ENCODE results near the gene ZDHHC3.

ZDHHC3 gene

GRCh38 chr3:44883999-44884431 lies 92.0 kb downstream of the ZDHHC3 start:
- no peak for TF ChIP-seq EZH2 (IDR thresholded peaks at IDR 0.05; ENCODE audit: borderline replicate concordance, low read length)
- Histone ChIP-seq H3K9me3 (ENCODE audit: low read length) (no peaks in the 10 kb centered on the region), H3K36me3 (ENCODE audit: insufficient read depth, low read length) (no peaks in the 10 kb centered on the region), H3K27me3 (ENCODE audit: insufficient read depth, low read length) (0 out of 2 replicates have a peak, but pooled peaks cover 4% of the 10 kb centered on the region), H4K20me1 (ENCODE audit: insufficient read depth, low read length) (no peaks in the 10 kb centered on the region), H3K9me2 (ENCODE audit: low read depth, low read length) (no peaks in the 10 kb centered on the region), H2AFZ (ENCODE audit: low read length) (no peak overlapping the region), H3K79me2 (ENCODE audit: insufficient read depth, low read length) (no peaks in the 10 kb centered on the region), H3K27ac (ENCODE audit: low read depth, low read length, poor library complexity, severe bottlenecking) (no peak overlapping the region), H3F3A (ENCODE audit: insufficient read depth, low read length) (no peaks in the 10 kb centered on the region), H3K4me1 (ENCODE audit: insufficient read depth, low read length, severe bottlenecking) (no peaks in the 10 kb centered on the region), H3K9ac (ENCODE audit: low read length) (no peak overlapping the region), H3K4me2 (ENCODE audit: low read length) (no peak overlapping the region), H3K4me3 (ENCODE audit: low read depth, low read length, poor library complexity, severe bottlenecking) (no peak overlapping the region)

- Histone ChIP-seq H3K27ac (ENCODE audit: low read depth, low read length, poor library complexity, severe bottlenecking) (no peak overlapping the region), H2AFZ (ENCODE audit: low read length) (no peak overlapping the region), H3K4me3 (ENCODE audit: low read depth, low read length, poor library complexity, severe bottlenecking) (no peak overlapping the region), H3K9ac (ENCODE audit: low read length) (no peak overlapping the region), H3F3A (ENCODE audit: insufficient read depth, low read length) (no peaks in the 10 kb centered on the region), H3K9me2 (ENCODE audit: low read depth, low read length) (no peaks in the 10 kb centered on the region), H3K36me3 (ENCODE audit: insufficient read depth, low read length) (no peaks in the 10 kb centered on the region), H3K27me3 (ENCODE audit: insufficient read depth, low read length) (0 out of 2 replicates have a peak, but pooled peaks cover 4% of the 10 kb centered on the region), H4K20me1 (ENCODE audit: insufficient read depth, low read length) (no peaks in the 10 kb centered on the region), H3K79me2 (ENCODE audit: insufficient read depth, low read length) (no peaks in the 10 kb centered on the region), H3K4me2 (ENCODE audit: low read length) (no peak overlapping the region), H3K9me3 (ENCODE audit: low read length) (no peaks in the 10 kb centered on the region), H3K4me1 (ENCODE audit: insufficient read depth, low read length, severe bottlenecking) (no peaks in the 10 kb centered on the region)
- no peak for TF ChIP-seq EZH2 (IDR thresholded peaks at IDR 0.05; ENCODE audit: borderline replicate concordance, low read length)
- TF ChIP-seq CTCF (IDR thresholded peaks at IDR 0.05; ENCODE audit: low read length): peak; percentile 9; the same call in 1 of the 2 replicates
Measured at GRCh38 chr3:44883213-44883955, 92.6 kb downstream of the ZDHHC3 start.

GRCh38 chr3:44880284-44880683 lies 95.7 kb downstream of the ZDHHC3 start:
- no peak overlapping the region for H2AFZ ChIP-seq (ENCODE audit: low read length)
- H3F3A ChIP-seq (ENCODE audit: insufficient read depth, low read length): no peaks in the 10 kb centered on the region
- H3K9me2 ChIP-seq (ENCODE audit: low read depth, low read length): no peaks in the 10 kb centered on the region
- no peaks in the 10 kb centered on the region for H3K79me2 ChIP-seq (ENCODE audit: insufficient read depth, low read length)
- H3K9ac ChIP-seq (ENCODE audit: low read length): no peak overlapping the region
- H3K27ac ChIP-seq (ENCODE audit: low read depth, low read length, poor library complexity, severe bottlenecking): no peak overlapping the region
- H3K4me1 ChIP-seq (ENCODE audit: insufficient read depth, low read length, severe bottlenecking): no peaks in the 10 kb centered on the region
- no peaks in the 10 kb centered on the region for H3K27me3 ChIP-seq (ENCODE audit: insufficient read depth, low read length)
- no peaks in the 10 kb centered on the region for H4K20me1 ChIP-seq (ENCODE audit: insufficient read depth, low read length)
- H3K36me3 ChIP-seq (ENCODE audit: insufficient read depth, low read length): no peaks in the 10 kb centered on the region
- no peak for TF ChIP-seq EZH2 (IDR thresholded peaks at IDR 0.05; ENCODE audit: borderline replicate concordance, low read length)
- no peak for TF ChIP-seq CTCF (IDR thresholded peaks at IDR 0.05; ENCODE audit: low read length)
- H3K4me2 ChIP-seq (ENCODE audit: low read length): no peak overlapping the region
- H3K4me3 ChIP-seq (ENCODE audit: low read depth, low read length, poor library complexity, severe bottlenecking): no peak overlapping the region
- no peaks in the 10 kb centered on the region for H3K9me3 ChIP-seq (ENCODE audit: low read length)

- H3K27ac ChIP-seq (ENCODE audit: low read depth, low read length, poor library complexity, severe bottlenecking): no peak overlapping the region
- H3K36me3 ChIP-seq (ENCODE audit: insufficient read depth, low read length): no peaks in the 10 kb centered on the region
- H3K9me2 ChIP-seq (ENCODE audit: low read depth, low read length): no peaks in the 10 kb centered on the region
- no peaks in the 10 kb centered on the region for H3K4me1 ChIP-seq (ENCODE audit: insufficient read depth, low read length, severe bottlenecking)
- H3F3A ChIP-seq (ENCODE audit: insufficient read depth, low read length): no peaks in the 10 kb centered on the region
- no peaks in the 10 kb centered on the region for H3K79me2 ChIP-seq (ENCODE audit: insufficient read depth, low read length)
- H4K20me1 ChIP-seq (ENCODE audit: insufficient read depth, low read length): no peaks in the 10 kb centered on the region
- no peaks in the 10 kb centered on the region for H3K9me3 ChIP-seq (ENCODE audit: low read length)
- H3K4me3 ChIP-seq (ENCODE audit: low read depth, low read length, poor library complexity, severe bottlenecking): no peak overlapping the region
- H3K4me2 ChIP-seq (ENCODE audit: low read length): no peak overlapping the region
- H3K9ac ChIP-seq (ENCODE audit: low read length): no peak overlapping the region
- no peak for TF ChIP-seq CTCF (IDR thresholded peaks at IDR 0.05; ENCODE audit: low read length)
- TF ChIP-seq EZH2 (IDR thresholded peaks at IDR 0.05; ENCODE audit: borderline replicate concordance, low read length): no peak
- H2AFZ ChIP-seq (ENCODE audit: low read length): no peak overlapping the region
- no peaks in the 10 kb centered on the region for H3K27me3 ChIP-seq (ENCODE audit: insufficient read depth, low read length)
Measured at GRCh38 chr3:44877333-44877732, 98.6 kb downstream of the ZDHHC3 start.

Data from OCI-LY1 (cell line).